Lower lobe of right lung (tissue), 2 donors: ENCODE measurements around the gene AMBRA1. TPM values are rescaled to one million over a fixed set of nuclear protein-coding genes. Genes with fewer than 3 reads are reported as not detected.

Experiments used
- ATAC-seq, 2 donors: fragments of 200-7000 bp; cut with Tn5 transposase; one replicate each; pipeline ENCODE4 v1.9.1; 2020 to 2022; ENCODE audit warnings: mild to moderate bottlenecking in 2 of 2, moderate library complexity in 2 of 2
- DNase-seq: peaks from one replicate; pipeline ENCODE4 v3.0.0-alpha.2; 2020
- H3K27ac ChIP-seq: fragments of 200-600 bp; one replicate; pipeline ENCODE4 v1.8.0; 2022
- H3K27me3 ChIP-seq: fragments of 200-600 bp; one replicate; pipeline ENCODE4 v1.8.0; 2022; ENCODE audit warnings: low read depth
- H3K36me3 ChIP-seq: fragments of 200-600 bp; one replicate; pipeline ENCODE4 v1.8.0; 2022; ENCODE audit warnings: mild to moderate bottlenecking
- H3K4me1 ChIP-seq: fragments of 200-600 bp; one replicate; pipeline ENCODE4 v1.8.0; 2022
- H3K4me3 ChIP-seq: fragments of 200-600 bp; one replicate; pipeline ENCODE4 v1.8.0; 2022; ENCODE audit warnings: mild to moderate bottlenecking
- H3K9me3 ChIP-seq: fragments of 200-600 bp; one replicate; pipeline ENCODE4 v1.8.0; 2022
- CTCF ChIP-seq: fragments of 200-600 bp; IDR thresholded peaks from one replicate; pipeline ENCODE4 v1.8.0; 2022; ENCODE audit warnings: antibody characterized with exemption, mild to moderate bottlenecking
- intact Hi-C: fragments of 100-400 bp; cut with DNase I; formaldehyde crosslinking; loops from one replicate; pipeline ENCODE4 v1.11.0; 2022
- total RNA-seq: library from RNA; stranded (reverse); fragmentation: NEBNext Ultra II Directional; extraction: Animal tissue kit (Norgen Biotek cat#: 25700); gene quantifications from one replicate; pipeline ENCODE4 v1.2.1, GENCODE V29; 2021
- donor health status: DM: no; HTN: yes; CAD: no; lungs with severe emphysema.

The AMBRA1 gene
- total RNA-seq, 1 donor from 2014 or later = 39.9 TPM

GRCh38 chr11:46485856-46486443 lies 107.9 kb downstream of the AMBRA1 start:
- intact Hi-C loops = no loop called here
- ATAC-seq = no peak

GRCh38 chr11:46484101-46484500 lies 109.7 kb downstream of the AMBRA1 start:
- DNase-seq (no peak), ATAC-seq (no peak)
- peaks cover 12% of the 10 kb centered on the region for H3K36me3 ChIP-seq
- no peak for TF ChIP-seq CTCF
- H3K9me3 ChIP-seq = no peaks in the 10 kb centered on the region
- no peaks in the 10 kb centered on the region for H3K27me3 ChIP-seq
- H3K4me3 ChIP-seq = no peak overlapping the region
- H3K4me1 ChIP-seq = no peaks in the 10 kb centered on the region
- intact Hi-C loops = no loop called here
- H3K27ac ChIP-seq = no peak overlapping the region

More at GRCh38 chr11:46485856-46486443, 107.9 kb downstream of the AMBRA1 start:
- no peak for TF ChIP-seq CTCF
- no peak overlapping the region for H3K27ac ChIP-seq
- H3K4me1 ChIP-seq = peaks cover 12% of the 10 kb centered on the region
- H3K36me3 ChIP-seq = peaks cover 18% of the 10 kb centered on the region
- DNase-seq = no peak
- H3K9me3 ChIP-seq = no peaks in the 10 kb centered on the region
- H3K27me3 ChIP-seq = no peaks in the 10 kb centered on the region
- H3K4me3 ChIP-seq = no peak overlapping the region

- no peak for DNase-seq
- peaks cover 15% of the 10 kb centered on the region for H3K36me3 ChIP-seq
- intact Hi-C loops = no loop called here
- no peak for TF ChIP-seq CTCF
- ATAC-seq = no peak
- H3K4me3 ChIP-seq = no peak overlapping the region
- no peaks in the 10 kb centered on the region for H3K4me1 ChIP-seq
- H3K27me3 ChIP-seq = no peaks in the 10 kb centered on the region
- H3K9me3 ChIP-seq = no peaks in the 10 kb centered on the region
- no peak overlapping the region for H3K27ac ChIP-seq
Observed at GRCh38 chr11:46480909-46481308, 112.9 kb downstream of the AMBRA1 start.

GRCh38 chr11:46480166-46480726 lies 113.6 kb downstream of the AMBRA1 start:
- ATAC-seq (no peak), DNase-seq (no peak)
- Histone ChIP-seq H3K27ac (no peak overlapping the region), H3K27me3 (no peaks in the 10 kb centered on the region), H3K9me3 (no peaks in the 10 kb centered on the region), H3K4me3 (no peak overlapping the region), H3K36me3 (peaks cover 15% of the 10 kb centered on the region), H3K4me1 (no peaks in the 10 kb centered on the region)
- TF ChIP-seq CTCF = no peak
- intact Hi-C loops = no loop called here

GRCh38 chr11:46479601-46480000 lies 114.2 kb downstream of the AMBRA1 start:
- no peak for DNase-seq
- Histone ChIP-seq H3K4me1 (no peaks in the 10 kb centered on the region), H3K9me3 (no peaks in the 10 kb centered on the region), H3K36me3 (peaks cover 15% of the 10 kb centered on the region), H3K27ac (no peak overlapping the region), H3K4me3 (no peak overlapping the region), H3K27me3 (no peaks in the 10 kb centered on the region)
- ATAC-seq = no peak
- TF ChIP-seq CTCF = no peak
- intact Hi-C loops = no loop called here
